Stimulated activated CD4-positive, alpha-beta T cell treated with anti-CD3 and anti-CD28 coated beads, Interleukin-1b, Interleukin-23, amount 100 ng/mL, for 1 hour (primary cell): ENCODE data around the gene CCDC92B.
A peak's percentile ranks its signal among the peaks of the same experiment; 100 is the strongest.
"Not testable (repeated sequence)": the region's sequence is repeated elsewhere in the genome, so short reads cannot be mapped to it uniquely, and the experiment has no call there.

Experiments used
- DNase-seq, 2 donors: peaks; one replicate each; pipeline ENCODE4 v3.0.0-alpha.2; 2020; ENCODE audit warnings: low read depth in 2 of 2

The CCDC92B gene

GRCh38 chr17:2749058-2749783 is at the start of gene CCDC92B:
CCDC92B (minus strand) TSS chr17:2749652; CDS start chr17:2735145, 14,507 bp downstream.
- no peak for DNase-seq

GRCh38 chr17:2798678-2799077 is 49.2 kb upstream of the CCDC92B start:
- no peak for DNase-seq

DNA sequence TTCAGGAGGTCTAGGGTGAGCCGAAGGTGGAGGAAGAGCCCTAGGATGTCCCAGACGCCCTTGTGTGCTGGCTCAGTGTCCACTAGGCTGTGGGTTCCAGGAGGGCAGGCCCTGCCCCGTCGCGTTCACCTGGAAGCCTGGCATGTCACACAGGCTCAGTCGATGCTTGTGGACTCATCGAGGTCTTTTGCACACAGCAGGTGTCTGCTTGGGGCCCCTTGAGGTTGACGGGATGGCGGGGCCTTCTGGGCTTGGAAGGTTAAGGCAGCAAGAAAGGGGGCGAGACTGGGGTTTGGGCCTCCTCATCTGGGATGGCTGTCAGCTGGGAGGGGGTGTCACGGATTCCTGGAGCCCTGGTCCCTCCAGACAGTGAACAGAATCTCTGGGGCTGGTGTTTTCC is 48.7 kb upstream of the CCDC92B start:
- DNase-seq: no peak

- no peak for DNase-seq
These were observed 48.2 kb upstream of the CCDC92B start for GRCh38 chr17:2797637-2798036.

GRCh38 chr17:2797226-2797625 is 47.8 kb upstream of the CCDC92B start:
- DNase-seq: no peak

GRCh38 chr17:2796164-2797125 is 47.0 kb upstream of the CCDC92B start, which contains the start of gene RAP1GAP2:
RAP1GAP2 (plus strand) TSS chr17:2796438; CDS start chr17:2796528, 90 bp downstream.
- DNase-seq: no peak

GRCh38 chr17:2795441-2796163 is 46.1 kb upstream of the CCDC92B start:
- no peak for DNase-seq

GRCh38 chr17:2794111-2794803 is 44.8 kb upstream of the CCDC92B start:
- DNase-seq: no peak

DNA sequence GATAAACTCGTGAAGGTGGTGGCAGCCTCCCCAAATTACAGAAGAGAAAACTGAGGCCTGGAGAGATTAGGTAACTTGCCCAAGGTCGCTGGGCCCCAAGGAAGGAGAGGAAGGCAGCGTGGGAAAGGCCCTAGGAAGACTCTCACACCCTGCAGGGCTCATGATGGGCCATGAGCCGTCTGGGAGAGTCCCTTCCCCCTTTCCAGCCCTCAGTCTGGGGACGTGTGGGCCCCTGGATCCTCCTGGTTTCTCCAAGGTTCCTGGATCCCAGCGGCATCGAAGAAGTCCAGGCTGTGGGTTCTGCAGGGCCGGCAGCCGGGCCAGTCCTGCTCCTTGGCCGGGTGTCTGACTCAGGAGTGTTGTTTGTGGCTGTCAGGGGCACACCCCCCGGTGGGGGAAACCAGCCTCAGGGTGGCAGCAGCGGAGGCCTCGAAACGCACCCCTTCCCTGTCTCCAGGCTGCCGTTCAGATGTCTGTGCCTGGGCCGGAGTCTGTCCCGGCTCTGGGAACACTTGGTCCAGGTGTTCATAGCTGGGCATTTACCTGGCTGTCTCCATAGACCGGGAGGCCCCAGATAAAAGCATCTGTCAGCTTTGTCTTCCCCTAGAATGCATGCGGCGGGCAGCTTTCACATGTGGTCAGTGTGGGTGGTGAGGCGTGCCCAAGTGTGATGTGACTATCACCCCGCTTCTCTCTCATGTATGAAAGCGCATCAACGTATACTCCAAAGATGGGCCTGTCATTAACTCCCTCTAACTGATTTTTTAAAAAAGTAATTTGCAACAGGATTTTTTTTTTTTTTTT is 43.1 kb upstream of the CCDC92B start:
- no peak for DNase-seq

DNA sequence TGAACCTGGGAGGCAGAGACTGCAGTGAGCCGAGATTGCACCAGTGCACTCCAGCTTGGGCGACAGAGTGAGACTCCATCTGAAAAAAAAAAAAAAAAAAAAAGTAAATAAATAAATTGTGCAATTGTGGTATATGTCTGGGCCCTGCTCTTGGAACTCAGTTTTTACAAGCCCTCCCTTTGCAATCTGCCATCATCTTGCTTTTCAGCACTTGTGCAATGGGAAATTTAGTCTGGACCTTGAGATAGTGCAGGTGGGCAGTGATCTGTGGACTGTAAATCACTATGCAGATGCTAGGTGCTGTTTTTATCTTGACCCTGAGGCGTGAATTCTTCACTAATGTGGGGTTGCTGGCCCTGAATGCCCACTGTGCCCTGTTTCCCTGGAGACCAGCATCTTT is 40.2 kb upstream of the CCDC92B start:
- DNase-seq: no peak

DNA sequence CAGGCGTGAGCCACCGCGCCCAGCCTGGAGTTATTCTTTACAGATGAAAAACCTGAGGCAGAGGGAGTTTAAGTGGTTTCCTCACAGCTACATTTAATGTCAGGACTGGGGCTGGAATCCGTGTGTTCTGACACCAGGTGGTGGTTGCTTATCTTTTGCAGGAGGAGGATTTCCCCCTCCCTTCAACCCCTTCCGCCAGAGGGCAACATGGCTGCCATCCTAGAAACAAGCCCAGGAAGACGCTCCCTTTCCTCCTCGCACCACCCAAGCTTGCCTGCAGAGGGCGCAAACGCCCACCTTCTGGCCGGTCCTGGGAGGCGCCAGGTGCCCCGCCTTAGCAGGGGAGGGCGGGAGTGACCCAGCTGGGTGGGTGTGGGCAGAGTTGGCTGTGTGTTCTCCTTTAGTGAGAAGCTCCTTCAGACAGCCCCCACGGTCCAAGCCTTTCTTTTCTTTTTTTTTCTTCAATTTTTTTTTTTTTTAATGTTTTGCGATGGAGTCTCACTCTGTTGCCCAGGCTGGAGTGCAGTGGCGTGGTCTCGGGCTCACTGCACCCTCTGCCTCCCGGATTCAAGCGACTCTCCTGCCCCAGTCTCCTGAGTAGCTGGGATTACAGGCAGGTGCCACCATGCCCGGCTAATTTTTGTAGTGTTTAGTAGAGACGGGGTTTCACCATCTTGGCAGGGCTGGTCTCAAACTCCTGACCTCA is 36.9 kb upstream of the CCDC92B start:
- peak; percentile 81 to 87 for DNase-seq

DNA sequence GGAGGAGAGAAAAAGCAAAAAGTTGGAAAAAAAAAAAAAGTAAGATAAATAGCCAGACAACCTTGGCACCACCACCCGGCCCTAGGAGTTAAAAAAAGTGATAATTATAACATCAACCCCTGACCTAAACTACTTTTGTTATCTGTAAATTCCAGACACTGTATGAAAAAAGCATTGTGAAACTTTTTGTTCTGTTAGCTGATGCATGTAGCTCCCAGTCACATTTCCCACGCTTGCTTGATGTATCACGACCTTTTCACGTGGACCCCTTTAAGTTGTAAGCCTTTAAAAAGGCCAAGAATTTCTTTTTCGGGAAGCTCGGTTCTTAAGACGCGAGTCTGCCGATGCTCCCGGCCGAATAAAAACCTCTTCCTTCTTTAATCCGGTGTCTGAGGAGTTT is 35.9 kb upstream of the CCDC92B start:
- not testable (repeated sequence) for DNase-seq

GRCh38 chr17:2784864-2785263 is 35.4 kb upstream of the CCDC92B start:
- DNase-seq: no peak

- no peak for DNase-seq
These were observed 34.0 kb upstream of the CCDC92B start for GRCh38 chr17:2783310-2784030.

DNA sequence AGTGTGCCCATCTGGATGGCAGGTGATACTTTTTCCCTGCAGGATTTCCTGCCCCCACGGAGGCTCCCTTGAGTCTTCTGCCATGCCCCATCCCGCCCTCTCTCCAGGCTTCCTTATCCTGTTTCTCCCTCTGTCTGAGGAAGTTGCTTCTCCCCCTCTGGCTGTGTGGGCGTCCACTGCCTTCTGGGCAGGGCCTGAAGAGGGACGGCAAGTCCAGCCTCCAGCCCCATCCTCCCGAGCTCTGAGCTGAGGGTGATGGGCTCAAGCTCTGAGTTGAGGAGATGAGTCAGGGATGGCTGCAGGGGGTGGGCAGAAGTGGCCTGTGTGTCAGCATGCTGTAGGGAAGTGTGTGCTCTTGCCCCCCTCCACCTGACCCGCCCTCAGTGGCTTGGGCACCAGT is 32.6 kb upstream of the CCDC92B start:
- no peak for DNase-seq

DNA sequence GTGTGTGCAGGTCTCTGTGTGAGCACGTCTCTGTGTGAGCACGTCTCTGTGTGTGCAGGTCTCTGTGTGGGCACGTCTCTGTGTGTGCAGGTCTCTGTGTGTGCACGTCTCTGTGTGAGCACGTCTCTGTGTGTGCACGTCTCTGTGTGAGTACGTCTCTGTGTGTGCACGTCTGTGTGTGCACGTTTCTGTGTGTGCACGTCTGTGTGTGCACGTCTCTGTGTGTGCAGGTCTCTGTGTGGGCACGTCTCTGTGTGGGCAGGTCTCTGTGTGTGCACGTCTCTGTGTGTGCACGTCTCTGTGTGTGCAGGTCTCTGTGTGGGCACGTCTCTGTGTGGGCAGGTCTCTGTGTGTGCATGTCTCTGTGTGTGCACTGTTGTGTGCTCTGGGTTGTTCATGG is 32.1 kb upstream of the CCDC92B start:
- DNase-seq: not testable (repeated sequence)

DNA sequence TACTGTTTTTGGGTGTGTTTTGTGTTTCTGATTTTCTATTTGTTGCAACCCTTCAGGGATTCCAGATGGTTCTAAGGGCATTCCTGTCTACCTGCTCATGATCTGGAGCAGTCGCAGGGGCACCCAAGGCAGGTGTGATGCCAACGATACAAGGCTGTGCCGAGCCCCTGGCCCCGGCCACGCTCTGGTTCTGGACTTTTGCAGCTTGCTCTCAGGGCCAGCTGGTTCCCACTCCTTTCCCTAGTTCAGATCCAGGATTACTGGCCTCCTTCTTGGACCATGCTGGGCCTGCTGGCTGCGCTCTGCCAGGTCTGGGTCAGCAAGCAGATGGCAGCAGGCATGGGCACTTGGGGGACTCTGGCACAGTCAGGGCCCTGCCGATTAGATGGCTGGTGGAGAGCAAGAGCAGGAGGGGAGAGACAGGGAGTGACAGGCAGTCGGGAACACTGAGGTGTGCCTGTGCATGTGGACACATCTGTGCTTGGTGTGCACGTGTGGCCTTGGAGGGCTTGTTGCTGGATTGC is 31.5 kb upstream of the CCDC92B start:
- no peak for DNase-seq

DNA sequence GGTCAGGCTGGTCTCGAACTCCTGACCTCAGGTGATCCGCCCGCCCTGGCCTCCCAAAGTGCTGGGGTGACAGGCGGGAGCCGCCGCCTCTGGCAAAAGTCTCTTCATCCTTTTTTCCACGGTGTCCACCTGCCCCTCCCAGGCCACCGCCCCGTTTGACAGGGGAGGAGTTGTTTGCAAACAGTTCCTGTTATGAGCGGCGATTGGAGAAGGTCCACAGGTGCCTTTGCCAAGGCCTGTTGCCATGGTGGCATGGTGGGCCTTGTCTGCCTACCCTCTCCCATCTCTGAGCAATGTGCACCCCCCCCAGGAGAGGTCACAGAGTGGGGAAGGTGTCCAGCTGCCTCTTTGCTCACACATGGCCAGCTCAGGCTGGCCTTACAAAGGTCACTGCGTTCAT is 30.8 kb upstream of the CCDC92B start:
- DNase-seq: no peak

DNA sequence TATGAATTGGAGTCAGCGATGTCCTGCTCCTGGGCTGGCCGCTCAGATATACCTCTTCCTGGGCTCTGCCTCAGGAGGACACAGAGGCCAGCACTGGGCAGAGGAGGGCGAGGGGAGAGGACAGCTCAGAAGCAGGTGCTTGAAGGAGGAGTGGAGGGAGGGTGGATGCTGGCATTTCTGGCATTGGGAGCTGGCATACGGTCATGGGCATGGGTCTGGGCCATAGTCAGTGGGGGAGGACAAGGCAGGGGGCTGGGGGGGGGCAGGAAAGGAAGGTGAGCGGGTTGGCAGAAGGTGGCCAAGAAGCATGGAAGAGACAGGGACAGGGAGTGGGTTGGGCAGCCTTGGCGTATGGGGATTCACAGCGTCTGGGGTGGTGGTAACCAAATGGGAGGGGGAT is 30.1 kb upstream of the CCDC92B start:
- no peak for DNase-seq
